HG03196 (cell line): ENCODE data around the gene OTOGL.
"Not testable (repeated sequence)": the region's sequence is repeated elsewhere in the genome, so short reads cannot be mapped to it uniquely, and the experiment has no call there.

Experiments used
- ATAC-seq: cut with Tn5 transposase; IDR thresholded peaks from one replicate; pipeline ENCODE4 v1.9.1; 2021; ENCODE audit not compliant: unreplicated experiment

OTOGL gene

DNA sequence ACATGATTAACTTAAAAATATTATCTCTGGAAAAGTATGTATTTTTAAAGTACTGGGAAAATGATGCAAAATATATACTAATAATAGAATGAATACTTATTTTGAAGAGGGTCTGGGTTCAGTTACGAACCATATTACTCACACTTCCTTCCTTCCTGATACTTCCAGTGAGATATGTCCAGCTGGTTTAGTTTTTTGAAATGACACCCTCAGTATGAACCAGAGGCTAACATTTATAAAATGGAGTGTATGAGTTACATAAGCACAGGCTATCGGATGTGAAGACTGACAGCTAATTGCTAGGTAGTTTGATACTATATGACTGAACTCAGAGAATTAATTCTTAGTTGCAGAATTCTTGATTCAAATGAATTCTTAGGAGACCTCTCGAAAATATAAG, 122.9 kb downstream of the OTOGL start:
- ATAC-seq = no peak

DNA sequence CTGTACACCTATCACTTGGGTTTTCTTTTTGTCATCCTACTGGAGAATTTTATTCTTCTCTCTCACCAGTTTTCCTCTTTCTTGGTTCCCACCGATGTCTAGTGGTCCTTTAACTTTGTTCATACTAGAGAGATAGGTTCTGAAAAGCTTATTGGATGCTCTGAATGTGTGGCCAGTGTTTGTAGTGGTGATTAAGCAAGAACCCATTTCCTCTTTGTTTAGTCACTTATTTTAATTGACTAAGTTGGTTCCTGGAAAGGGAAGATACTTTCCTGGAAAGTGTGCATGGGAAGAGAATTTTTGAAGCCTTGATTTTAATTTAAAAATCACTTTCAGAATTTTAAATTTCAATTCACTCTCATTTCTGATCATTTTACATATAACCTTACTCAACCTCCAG, 127.2 kb downstream of the OTOGL start:
- no peak for ATAC-seq

DNA sequence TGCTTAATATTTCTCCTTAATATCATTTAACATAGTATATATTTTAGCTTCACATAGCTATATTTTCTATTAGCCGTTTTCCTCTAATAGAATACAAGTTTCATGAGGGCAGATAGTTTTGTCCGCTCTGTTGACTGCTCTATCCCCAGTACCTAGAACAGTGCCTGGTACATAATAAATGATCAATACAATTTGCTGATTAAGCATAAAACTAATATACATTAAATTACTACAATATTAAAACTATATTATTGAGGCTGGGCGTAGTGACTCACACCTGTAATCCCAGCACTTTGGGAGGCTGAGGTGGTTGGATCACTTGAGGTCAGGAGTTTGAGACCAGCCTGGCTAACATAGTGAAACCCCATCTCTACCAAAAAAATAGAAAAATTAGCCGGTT, 128.6 kb downstream of the OTOGL start:
- ATAC-seq = not testable (repeated sequence)

DNA sequence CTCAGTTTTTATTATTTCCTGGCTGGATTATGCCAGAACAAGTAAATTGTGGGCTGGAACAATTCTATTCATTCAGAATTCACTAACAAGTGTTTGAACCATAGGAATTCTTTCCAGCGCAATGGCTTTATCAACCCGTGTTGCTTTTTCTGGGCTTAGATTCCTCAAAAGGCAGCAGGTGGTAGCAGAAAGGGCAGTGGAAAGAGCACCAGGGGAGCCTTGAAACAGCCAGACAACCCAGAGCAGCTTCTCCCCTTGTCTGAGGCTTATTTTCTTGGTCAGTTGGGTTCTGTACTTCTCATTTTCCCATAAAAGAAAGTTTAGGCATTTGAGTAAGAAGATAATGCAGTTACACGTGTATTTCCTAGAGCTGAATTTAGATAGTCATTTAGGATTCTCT, 130.7 kb downstream of the OTOGL start:
- no peak for ATAC-seq

DNA sequence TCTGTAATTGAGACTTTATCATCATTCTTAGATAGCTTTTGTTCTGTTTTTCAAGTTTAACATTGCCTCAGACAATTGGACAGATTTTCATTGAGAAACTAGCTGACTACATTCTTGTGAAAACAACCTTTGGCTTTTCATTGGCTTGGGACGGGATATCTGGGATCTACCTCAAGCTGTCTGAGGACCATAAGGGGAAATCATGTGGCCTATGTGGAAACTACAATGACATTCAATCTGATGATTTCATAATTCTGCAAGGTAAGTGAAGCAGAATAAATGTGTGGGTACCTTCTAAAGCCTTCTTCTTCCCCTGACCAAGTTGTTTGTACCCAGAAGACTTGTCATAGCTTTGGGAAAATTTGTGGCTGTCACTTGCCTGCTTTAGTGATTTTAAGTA, 133.5 kb downstream of the OTOGL start:
- ATAC-seq = no peak

DNA sequence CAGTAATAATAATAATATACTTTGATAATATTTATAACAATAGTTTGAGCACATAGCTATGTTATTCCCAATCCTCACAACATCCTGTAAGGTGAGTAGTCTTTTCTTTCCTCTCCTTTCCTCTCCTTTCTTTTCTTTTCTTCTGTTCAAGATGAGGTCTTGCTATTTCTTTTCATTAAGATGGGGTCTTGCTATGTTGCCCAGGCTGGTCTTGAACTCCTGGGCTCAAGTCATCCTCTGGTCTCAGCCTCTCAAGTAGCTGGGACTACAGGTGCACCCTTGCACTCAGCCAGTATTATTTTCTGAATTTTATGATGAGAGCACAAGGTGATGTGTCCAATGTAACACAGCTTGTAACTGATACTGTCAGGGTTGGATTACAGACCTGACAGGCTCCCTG, 134.6 kb downstream of the OTOGL start:
- ATAC-seq = no peak

DNA sequence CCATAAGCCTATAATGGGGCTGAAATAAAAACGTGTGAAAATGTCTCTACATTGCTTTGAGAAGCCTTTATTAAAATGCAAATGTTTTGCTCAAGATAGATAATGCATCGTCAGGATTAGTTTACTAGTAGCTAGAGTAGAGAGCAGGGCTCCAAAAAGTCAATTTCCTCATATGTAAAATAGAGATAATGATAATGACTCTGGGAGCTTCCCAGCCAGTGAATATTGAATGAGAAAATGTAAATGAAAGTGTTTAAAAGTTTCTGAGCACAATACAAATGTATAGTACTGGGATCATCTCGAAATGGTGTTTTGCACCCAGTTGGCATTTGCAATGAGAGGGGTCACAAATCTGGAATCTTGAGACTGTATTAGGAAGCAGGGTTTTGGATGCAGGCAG, 135.3 kb downstream of the OTOGL start:
- no peak for ATAC-seq

DNA sequence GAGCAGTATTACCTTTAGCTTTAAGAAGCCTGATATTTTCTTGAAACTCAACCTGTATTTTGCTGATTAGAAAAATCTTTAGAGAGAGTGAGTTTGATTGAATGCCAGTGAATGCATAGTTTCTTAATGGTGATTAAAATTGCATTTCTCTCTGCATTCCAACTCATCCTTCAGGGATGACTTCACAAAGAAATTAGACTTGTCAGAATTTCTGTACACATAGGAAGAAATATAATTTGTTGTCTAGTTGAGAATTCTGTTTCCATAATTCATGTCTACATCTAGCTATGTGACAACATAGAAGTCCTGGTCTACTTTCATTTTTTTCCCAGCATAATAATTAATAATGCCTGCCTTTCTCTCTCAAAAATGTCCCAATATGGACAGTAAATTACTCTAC, 136.6 kb downstream of the OTOGL start:
- no peak for ATAC-seq

DNA sequence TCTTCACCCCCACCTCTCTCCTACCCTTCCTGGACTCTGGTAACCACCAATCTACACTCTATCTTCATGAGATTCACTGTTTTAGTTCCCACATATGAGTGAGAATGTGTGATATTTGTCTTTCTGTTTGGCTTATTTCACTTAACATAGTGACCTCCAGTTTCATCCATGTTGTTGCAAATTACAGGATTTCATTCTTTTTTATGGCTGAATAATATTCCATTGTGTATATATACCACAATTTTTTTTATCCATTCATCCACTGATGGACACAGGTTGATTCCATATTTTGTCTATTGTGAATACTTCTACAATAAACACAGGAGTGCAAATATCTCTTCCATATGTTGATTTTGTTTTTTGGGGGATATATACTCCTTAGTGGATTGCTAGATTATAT, 140.5 kb downstream of the OTOGL start:
- ATAC-seq = no peak

DNA sequence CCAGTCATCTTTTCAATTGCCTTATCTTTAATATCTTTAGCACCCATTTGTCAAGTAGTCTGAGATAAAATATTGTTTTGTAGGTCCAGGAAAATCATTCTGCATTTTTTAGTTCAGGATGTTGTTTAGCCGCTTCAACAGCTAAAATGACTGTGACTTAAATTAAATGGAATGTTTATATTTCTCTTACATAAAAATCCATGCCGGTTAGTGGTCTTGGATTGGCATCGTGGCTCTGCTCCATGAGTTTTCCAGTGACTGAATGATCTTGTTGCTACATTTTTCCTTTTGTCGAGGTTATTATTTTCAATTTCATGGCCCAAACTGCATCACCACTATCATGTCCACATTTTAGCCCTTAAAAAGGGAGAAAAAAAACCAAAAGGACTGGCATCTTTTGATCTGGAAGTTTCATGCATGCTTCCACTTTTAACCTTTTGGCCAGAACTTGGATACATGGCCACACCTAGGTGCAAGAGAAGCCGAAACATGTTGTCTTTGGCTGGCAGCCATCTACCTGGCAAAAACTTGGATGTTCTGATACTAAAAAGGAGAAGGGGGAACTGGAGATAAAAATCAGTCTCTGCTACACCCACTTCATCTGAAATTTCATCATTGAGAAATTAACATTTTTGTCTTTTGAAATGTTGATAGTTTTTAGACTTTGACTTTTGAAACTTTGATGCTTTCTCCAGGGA, 142.4 kb downstream of the OTOGL start:
- no peak for ATAC-seq

DNA sequence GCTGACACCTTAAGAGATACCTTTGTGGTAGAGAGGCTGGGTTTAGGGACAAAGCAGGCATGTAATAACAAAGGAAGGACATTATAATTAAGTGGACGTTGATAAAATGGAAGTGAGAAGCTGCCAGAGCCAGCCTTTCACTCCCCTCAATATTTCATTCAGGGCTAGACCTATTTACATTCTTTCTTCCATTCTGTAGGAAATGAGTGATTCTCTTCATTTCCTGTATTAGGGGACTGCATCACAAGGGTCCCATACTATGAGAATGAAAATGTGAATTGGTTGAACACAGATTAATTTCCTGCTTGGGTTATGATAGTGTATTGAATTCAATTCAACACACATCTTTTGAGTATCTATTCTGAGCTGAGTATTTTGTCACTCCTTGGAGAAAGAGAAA, 143.0 kb downstream of the OTOGL start:
- ATAC-seq = no peak

DNA sequence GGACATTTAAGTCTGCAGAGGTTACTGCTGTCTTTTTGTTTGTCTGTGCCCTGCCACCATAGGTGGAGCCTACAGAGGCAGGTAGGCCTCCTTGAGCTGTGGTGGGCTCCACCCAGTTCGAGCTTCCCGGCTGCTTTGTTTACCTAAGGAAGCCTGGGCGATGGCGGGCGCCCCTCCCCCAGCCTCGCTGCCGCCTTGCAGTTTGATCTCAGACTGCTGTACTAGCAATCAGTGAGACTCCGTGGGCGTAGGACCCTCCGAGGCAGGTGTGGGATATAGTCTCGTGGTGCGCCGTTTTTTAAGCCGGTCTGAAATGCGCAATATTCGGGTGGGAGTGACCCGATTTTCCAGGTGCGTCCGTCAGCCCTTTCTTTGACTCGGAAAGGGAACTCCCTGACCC, 150.2 kb downstream of the OTOGL start:
- not testable (repeated sequence) for ATAC-seq

DNA sequence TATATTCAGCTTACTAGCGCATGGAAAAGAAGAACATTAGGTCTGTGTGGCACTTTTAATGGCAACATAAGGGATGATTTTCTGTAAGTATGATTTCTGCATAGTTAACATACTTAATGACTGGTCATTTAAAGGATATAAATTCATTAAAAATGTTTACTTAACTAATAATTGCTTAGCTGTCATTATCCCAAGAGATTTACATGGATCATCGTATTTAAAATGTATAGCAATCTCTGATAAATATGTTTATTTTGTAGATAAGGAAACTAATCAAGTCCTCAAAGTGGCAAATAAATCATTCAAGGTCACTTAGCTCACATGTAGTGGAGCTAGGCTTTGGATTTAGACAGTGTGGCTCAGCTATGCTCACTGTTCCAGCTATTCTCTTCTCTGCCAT, 158.6 kb downstream of the OTOGL start:
- ATAC-seq = no peak

DNA sequence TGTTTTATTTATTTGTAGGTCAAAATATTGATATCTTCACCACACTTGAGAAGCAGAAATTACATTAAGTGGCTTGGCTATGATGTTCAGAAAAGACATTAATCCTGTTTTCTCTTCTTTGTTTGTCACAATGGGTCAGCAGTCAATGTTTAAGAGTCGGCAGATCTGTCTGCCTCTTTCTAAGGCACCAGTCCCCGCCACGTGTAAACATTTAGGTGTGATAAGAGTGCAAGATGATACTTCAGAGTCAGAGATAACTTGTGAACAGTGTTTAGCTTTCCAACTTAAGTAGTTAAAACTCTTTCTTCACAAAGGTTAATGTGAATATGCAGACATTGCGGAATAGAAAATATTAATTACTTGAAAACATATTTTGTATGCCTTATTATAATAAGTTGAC, 160.9 kb downstream of the OTOGL start:
- ATAC-seq = no peak

DNA sequence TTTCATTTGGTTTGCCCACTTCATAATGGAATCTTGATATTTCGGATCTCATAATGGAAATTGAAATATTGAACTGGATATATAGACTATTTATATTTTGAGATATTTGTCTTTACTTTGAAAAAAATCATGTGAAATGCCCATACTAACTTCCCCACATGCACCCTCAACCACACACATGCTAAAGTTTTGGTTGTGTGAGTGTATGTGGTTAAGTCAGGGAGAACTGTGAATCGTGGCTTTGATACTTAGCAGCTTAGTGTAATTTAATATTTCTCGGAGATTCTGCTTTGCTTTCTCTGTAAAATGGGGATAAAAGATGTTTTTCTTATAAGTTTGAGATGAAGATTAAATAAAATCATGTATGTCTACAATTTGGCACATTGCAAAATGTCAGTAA, 162.1 kb downstream of the OTOGL start:
- no peak for ATAC-seq

DNA sequence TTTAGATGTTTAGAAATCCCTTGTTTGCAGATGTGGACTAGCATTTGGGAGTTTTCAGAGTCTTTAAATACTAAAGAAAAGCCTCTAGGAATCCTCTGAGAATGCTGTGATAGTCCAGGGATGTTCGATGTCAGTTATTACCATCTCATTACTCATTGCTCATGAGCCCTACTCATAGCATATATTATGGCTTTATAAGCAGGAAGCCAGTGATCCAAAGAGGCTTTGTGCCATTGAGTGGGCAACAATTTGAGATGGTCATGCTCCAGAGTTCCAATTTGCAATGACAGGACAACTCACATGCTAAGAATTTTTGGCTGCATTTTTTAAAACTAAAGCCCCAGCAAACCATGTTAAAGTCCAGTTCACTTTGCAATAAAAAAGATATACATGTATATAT, 163.0 kb downstream of the OTOGL start:
- ATAC-seq = no peak

DNA sequence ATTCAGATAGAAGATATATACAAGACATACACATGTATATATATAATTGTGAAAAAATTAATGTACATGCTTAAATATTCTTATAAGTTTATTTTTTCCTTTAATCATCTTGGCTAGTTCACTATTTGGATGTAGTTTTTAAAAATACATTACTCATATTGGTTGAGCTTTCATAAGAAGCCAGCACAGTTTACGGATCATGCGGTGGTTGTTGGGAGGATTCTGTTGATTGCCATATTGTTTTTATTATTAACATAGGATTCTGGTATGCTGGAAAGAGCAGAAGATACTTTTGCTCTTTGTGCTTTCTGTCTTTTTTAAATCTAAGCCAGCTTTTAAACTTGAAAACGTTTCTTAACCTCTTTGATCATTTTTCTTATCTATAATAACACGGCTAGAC, 163.4 kb downstream of the OTOGL start:
- no peak for ATAC-seq

DNA sequence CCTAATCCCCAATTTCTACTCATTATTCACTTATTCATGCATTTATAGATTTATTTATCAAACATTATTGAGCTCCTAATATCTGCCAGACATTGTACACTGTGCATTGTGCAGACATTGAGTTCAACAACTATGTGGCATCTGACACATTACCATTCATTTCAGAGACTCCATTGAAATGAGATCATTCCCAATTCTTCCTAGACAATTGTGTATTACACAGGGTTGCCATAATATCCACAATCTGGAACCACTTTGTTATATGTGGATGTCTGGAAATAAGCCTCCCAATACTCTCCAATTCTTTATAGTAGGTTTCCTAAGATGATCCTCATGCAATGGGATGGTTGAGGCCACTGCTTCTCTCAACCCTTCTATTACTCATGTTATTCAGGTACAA, 165.0 kb downstream of the OTOGL start:
- ATAC-seq = no peak

DNA sequence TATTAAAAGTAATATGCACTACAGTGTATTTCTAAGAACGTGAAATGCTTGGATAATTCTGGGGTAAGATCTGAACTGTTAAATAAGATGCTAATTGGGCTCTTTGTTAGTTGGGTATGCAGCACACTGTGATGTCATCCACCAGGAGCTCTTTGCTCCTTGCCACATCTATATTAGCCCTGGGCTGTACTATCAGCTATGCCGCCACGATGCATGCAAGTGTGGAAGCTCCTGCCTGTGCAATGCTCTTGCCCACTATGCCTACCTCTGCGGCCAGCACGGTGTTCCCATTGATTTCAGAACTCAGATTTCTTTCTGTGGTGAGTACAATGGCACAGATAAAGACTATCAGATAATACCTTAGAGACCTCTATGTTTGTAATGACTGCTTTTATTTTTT, 165.6 kb downstream of the OTOGL start:
- ATAC-seq = no peak

DNA sequence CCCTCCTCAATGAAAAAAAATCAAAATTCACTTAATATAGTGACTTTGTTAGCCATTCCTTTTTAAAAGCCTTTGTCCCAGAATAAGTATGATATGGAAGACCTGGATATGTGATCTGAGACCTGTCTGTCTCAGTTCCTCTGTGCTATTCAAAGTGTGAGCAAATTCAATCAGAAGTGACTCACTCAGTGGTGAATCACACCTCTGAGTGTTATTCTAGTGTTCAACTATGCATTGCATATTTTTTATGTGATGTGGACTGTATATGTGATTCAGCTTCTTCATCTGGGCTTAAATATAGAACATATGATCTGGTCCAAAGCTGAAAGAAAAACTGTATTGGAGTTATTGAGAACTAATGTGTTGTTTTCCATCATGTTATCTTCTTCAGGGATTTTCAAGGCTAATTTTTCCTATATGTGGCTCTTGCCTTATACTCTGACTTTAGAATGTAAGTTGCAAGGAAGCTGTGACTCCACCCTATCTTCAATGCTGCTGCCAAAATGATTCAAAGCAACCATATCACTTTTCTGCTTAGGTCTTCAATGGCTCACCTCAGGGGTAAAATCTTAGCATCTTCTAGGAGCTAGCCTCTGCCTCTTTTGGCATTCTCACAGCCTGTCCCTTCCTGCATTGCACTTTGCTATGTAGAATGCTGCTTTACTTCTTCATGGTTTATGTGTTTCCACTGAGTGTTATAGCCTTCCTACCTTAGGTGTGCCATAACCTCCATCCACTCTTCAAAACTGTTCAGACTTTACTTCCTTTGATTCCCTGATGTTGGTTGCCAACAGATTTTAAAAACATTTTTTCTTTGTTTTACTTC, 169.8 kb downstream of the OTOGL start:
- ATAC-seq = no peak

DNA sequence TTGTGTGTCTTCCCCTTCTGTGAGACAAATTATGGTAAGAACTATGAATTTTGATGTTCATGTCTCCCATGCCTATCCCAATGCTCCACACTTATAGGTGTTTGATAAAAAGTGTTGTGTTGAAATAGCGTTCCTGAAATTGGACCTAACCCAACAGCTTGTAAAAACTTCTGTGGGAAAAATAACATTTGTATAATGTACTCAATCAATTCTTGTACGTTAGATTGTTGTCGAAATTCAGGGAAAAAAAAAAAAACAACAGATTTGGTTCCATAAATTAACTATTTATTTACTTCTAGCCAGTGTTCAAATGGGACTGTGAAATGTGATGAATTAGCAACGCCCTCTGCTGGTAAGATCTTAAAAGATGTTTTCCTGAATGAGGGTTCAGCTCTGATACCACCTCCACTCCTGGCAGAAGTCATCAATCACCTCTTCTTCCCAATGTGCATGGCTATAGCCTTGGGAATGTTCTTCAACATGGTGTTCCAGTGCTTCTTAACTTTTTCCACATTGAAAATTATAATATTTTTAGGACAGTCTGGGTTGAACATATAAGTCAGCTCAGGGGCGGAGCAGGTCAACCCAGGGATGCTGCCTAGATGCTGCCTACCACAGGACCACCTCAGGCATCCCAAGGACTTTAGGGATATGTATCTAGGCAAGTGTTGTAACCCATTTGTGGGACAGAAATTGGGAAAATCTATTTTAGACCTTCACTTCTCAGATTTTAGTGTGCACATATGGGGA, 170.6 kb downstream of the OTOGL start:
- no peak for ATAC-seq

DNA sequence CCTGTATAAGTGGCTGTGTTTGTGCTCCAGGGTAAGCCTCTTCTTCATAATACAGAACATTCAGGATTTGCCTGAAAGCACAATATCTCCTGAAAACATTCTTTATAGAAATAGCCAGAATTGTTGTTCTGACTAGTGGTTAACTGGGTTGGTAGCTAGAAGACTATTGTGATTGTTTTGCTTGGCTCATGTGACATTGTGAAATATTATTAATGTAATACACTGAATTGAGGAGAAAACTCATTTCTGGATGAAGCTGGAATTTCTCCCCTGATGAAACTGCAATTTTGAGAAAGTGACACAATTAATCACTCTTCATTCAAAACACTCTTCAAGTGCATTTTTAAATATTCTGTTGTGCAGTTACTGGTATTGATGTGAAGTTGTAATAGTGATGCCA, 172.4 kb downstream of the OTOGL start:
- ATAC-seq = no peak
